WI38 (cell line): ENCODE measurements around the gene ACYP2.

Experiments used
- H3K4me3 ChIP-seq: 2 replicates; pipeline ENCODE4 v1.5.1; 2011; ENCODE audit warnings: low read depth, mild to moderate bottlenecking, control low read depth, low read length
- CTCF ChIP-seq: IDR thresholded peaks from 2 replicates; pipeline ENCODE4 v1.5.1; 2012; ENCODE audit warnings: low read depth, mild to moderate bottlenecking, control low read depth, low read length

The ACYP2 gene

GRCh38 chr2:54228945-54229344 is 113.5 kb downstream of the ACYP2 start:
- H3K4me3 ChIP-seq: no peak overlapping the region
- no peak for TF ChIP-seq CTCF

- no peak overlapping the region for H3K4me3 ChIP-seq
- no peak for TF ChIP-seq CTCF
These were observed 118.6 kb downstream of the ACYP2 start for GRCh38 chr2:54233832-54234649.

GRCh38 chr2:54237428-54237827 is 122.0 kb downstream of the ACYP2 start:
- TF ChIP-seq CTCF: no peak
- no peak overlapping the region for H3K4me3 ChIP-seq

GRCh38 chr2:54239427-54239826 is 124.0 kb downstream of the ACYP2 start:
- H3K4me3 ChIP-seq: no peak overlapping the region
- TF ChIP-seq CTCF: no peak

GRCh38 chr2:54240515-54241469 is 125.4 kb downstream of the ACYP2 start:
- no peak for TF ChIP-seq CTCF
- no peak overlapping the region for H3K4me3 ChIP-seq

- no peak overlapping the region for H3K4me3 ChIP-seq
- no peak for TF ChIP-seq CTCF
These were observed 131.7 kb downstream of the ACYP2 start for GRCh38 chr2:54247115-54247514.

- TF ChIP-seq CTCF: no peak
- H3K4me3 ChIP-seq: no peak overlapping the region
These were observed 134.2 kb downstream of the ACYP2 start for GRCh38 chr2:54249629-54250028.
